NCI-H69 (cell line): ENCODE data around the gene BAHCC1.

Experiments
- DNase-seq: peaks from one replicate; lab custom pipeline; 2025; lab: John Stamatoyannopoulos, UW

Gene BAHCC1

DNA sequence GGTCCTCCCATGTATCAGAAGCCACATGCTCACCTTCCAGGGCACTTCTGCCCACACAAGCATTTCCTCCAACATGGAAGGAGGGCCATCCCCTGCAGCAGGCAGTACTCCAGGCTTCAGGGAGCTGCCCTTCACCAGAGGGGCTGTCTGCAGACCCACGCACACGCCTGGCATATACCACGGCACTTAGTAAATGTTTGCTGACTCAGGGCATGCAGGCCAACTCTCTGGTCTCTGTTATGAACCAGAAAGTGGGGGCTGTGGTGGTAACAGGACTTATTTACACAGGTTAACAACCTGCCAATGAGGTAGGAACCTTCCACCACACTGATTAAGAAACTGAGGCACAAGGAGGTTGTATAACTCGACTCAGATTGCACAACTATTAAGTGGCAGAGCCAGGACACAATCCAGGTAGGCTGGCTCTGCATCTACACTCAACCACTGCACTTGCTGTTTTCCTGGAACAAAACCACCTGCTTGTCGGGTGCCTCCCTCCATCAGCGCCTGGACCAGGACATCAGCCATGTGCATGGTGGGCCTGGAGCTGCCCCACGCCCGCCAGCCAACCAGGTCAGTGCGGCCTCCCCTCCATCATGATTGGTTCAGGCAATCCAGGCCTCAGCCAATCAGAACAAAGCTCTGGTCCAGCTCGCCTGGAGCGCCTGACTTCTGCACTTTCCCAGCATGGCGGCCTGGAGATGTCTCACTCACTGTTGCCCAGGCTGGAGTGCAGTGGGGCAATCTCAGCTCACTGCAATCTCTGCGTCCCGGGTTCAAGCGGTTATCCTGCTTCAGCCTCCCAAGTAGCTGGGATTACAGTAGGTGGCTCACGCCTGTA, 98.2 kb downstream of the BAHCC1 start:
- peak; percentile 54 for DNase-seq

DNA sequence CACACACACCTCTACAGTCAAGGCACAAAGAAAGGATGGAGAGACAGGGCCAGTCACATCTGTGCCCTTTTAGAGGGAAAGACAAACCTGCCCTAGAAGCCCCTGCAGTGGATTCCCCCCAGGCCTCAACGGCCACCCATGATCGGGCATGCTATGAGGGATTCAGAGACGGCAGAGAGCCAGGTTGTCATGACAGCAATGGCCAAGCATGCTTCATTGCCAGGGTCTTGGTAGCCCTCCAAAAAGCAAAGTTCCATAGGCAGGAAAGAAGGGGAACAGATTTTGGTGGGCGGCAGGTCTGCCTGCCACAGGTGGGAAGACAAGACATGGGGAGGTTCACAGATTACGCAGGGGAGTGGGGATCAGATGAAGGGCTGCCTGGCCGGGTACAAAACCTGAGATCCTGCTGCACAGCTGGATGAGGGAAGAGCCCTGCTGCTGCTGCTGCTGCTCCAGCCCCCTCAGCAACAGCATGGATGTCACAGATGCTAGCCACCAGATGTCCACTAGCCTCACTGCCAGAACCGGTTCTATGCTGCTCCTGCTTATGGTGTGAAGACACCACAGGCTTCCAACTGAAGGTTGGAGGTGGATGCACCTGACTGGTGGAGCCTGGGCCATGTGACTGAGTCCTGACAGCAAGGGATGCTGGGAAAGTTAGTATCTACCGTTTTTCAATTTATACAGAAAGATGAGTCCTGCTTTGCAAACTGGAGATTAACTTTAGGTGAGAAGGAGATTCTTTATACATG, 99.5 kb downstream of the BAHCC1 start:
- DNase-seq: peak; percentile 83

DNA sequence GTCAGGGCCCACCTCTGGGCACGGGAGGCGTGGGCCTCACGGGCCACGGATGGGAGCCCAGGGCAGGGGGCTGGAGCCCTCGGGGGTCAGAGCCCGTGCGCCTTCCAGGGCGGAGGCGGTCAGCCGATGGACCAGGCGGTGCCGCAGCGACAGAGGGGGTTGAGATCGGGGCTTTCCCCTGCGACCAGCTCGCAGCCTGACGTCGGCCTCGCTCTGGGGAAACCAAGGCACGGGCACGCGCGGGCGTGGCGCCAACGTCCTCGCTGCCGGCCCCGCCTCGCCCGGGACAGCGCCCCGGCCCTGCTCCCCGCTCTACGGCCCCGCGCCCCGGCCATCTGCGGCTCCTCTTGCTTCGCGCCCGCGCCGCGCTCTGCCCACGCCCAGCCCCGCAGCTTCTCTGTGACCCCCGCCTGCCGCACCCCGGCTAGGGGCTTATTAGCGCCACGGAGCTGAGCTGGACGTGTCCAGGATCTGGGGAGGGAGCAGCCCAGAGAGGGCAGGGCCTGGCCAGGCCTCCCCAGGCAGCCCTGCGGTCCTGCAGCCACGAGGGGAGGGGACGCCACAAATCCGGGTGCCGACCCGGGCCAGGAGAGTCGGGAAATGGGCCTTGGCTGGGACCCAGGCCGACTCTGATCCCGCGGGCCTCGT, 103.8 kb downstream of the BAHCC1 start:
- DNase-seq: no peak

DNA sequence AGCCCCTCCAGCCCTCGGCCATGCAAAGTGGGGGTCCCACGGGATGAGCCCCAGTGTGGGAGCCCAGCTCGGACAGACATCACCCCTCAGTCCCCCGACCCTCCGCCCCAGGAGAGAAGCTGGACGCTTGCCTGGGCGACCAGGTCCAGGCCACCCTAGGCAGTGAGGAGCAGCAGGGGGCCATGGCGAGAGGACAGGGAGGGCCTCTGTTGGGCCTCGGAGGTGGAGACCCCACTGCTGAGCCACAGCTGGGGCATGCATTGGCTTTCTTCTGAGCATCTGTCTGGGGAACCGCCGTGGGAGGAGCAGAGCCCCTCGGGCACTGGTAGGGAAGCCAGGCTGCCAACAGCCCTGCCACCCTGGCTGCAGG, 104.3 kb downstream of the BAHCC1 start:
- DNase-seq: no peak

DNA sequence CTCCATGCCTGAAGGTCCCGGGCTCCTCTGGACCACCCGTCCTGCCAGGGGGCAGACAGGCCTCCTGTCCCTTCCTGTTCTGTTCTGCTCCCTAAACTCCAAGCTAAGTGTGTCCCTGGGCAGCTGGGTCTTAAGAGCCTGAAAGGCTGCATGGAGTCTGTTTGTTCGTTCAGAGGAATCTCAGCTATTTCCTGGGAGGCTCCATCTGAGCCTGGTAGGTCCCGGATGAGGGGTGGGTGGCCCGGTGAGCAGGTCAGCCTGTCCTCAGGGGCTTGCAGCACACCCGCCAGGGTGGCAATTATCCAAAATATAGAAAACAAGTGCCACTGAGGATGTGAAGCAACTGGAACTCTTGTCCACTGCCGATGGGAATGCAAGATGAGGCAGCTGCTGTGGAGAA, 104.8 kb downstream of the BAHCC1 start:
- no peak for DNase-seq

DNA sequence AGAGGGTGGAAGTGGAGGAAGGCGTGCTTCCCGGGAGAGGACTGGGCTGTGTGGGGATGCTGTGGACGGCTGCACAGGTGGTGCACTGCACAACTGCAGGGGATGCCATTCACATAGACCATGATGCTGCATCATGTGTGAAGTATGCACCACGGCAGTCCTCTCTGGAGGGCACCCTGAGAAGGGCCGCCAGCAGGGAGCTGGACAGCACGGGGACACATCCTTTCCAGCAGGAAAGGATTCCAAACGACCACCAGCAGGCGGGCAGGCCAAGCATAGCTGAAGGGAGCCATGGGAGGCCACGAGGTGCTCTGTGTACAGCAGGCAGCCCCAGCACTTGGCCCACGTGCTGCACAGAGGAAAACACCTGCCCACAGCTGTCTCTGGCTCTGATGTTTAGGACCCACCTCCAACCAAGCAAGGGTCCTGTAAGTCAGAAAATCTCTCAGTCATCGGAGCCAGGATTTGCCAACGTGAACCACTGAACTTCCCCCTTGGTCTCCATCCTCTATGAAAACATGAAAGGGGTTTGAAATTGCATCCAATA, 107.3 kb downstream of the BAHCC1 start:
- no peak for DNase-seq

DNA sequence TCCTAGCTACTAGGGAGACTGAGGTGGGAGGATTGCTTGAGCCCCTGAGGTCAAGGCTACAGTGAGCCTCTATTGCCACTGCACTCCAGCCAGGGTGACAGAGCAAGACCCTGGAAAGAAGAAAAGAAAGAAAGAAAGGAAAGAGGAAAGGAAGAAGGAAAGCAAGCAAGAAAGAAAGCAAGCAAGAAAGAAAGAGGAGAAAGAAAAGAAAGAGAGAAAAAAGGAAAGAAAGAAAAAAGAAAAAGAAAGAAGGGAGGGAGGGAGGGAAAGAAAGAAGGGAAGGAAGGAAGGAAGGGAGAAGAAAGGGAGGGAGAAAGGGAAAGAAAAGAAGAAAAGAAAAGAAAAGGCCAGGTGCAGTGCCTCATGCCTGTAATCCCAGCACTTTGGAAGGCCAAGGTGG, 108.4 kb downstream of the BAHCC1 start:
- no peak for DNase-seq

DNA sequence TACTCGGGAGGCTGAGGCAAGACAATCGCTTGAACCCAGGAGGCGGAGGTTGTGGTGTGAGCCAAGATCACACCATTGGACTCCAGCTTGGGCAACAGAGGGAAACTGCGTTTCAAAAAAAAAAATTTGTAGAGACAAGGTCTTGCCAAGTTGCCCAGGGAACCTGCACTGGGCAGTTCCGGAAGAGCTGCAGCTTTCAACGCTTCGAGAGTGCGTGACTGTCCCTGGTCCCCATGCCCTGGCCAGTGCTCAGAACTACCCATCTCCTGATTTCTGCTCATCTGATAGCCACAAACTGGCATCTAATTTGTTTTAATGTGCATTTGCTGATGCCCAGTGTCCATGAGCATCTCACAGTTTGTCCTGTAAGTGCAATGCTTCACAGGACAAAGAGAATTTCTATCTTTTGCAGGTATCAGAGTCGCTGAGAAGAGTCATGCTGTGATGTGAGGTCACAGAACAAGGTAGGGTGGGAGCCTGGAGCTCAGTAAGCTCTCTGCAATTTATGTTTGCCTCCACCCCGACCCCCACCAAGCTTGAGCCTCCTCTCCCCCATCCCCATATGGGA, 113.5 kb downstream of the BAHCC1 start:
- peak; percentile 55 for DNase-seq

DNA sequence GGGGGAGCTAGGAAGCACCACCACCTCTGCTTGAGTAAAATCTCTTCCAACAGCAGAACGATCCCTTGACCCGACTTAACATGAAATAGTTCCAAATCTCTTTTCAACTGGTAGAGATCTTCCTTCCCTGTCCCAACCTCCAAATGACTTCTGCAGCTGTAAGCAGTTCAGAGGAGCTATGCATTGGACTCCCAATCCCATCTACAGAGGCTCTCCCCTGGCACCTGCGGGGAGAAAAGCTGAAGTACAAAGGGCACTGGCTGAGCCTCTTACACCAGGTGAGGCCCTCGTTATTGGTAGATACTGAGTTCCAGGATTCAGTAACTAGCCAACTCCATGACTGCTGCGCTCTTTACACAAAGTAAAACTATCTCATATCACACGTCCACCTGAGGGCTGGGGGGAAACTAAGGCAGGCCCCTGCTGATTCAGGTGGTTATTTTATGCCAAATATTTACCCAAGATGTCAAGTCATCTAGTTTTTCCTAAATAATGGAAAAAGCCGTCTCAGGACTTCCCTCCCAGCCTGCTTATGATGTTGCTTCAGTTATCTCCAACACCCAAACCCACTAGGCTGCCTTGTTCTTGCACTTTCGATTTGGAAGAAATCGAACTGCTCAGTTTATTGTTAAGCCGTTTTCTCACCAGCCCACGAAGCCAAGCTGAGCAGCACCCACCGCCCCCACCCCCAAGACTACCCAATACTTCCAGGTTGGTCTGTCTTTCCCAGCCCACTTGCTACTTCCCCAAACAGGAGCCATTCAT, 114.1 kb downstream of the BAHCC1 start:
- DNase-seq: peak; percentile 57

DNA sequence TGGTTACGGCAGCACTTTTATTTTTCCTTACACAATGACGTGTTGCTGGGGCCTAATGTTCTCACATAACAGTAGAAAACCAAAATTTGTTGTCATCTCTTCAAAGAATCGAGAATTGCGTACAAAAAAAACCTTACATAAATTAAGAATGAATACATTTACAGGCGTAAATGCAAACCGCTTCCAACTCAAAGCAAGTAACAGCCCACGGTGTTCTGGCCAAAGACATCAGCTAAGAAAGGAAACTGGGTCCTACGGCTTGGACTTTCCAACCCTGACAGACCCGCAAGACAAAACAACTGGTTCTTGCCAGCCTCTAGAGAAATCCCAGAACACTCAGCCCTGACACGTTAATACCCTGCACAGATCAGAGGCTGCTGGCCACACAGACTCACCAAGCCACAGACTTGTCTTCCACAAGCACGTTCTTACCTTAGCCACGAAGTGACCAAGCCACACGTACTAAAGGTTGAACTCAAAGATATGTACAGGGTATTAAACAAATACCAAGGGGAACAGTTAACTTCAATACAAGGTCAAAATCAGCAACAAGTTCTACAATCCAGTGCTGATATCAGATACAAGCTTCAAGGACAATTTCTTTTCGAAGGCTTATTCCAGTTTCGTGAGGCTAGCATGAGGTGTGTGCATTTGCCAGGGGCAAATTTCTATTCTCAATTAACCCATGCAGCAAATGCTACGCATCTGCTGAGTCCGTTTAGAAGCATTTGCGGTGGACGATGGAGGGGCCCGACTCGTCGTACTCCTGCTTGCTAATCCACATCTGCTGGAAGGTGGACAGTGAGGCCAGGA, 114.9 kb downstream of the BAHCC1 start:
- no peak for DNase-seq

DNA sequence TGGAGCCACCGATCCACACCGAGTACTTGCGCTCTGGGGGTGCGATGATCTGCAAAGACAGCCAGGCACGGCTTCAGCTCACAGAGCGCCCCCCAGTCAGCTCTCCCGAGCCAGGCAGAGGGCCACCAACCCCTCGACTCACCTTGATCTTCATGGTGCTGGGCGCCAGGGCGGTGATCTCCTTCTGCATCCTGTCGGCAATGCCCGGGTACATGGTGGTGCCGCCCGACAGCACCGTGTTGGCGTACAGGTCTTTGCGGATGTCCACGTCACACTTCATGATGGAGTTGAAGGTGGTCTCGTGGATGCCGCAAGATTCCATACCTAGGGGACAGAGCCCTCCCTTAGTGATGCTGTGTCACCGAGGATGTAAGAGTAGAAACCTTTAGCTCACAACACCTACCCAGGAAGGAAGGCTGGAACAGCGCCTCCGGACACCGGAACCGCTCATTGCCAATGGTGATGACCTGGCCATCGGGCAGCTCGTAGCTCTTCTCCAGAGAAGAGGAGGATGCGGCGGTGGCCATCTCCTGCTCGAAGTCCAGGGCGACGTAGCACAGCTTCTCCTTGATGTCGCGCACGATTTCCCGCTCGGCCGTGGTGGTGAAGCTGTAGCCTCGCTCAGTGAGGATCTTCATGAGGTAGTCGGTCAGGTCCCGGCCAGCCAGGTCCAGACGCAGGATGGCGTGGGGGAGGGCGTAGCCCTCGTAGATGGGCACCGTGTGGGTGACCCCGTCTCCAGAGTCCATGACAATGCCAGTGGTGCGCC, 115.7 kb downstream of the BAHCC1 start:
- DNase-seq: no peak

DNA sequence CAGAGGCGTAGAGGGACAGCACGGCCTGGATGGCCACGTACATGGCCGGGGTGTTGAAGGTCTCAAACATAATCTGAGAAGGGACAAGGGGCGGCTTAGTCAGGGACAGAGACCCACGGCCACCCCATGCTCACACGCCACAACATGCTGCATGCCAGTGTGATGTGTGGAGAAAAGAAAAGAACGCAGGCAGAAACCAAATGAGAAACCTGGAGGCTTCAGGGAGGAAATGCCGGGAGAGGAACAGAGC, 116.2 kb downstream of the BAHCC1 start:
- DNase-seq: peak; percentile 60

DNA sequence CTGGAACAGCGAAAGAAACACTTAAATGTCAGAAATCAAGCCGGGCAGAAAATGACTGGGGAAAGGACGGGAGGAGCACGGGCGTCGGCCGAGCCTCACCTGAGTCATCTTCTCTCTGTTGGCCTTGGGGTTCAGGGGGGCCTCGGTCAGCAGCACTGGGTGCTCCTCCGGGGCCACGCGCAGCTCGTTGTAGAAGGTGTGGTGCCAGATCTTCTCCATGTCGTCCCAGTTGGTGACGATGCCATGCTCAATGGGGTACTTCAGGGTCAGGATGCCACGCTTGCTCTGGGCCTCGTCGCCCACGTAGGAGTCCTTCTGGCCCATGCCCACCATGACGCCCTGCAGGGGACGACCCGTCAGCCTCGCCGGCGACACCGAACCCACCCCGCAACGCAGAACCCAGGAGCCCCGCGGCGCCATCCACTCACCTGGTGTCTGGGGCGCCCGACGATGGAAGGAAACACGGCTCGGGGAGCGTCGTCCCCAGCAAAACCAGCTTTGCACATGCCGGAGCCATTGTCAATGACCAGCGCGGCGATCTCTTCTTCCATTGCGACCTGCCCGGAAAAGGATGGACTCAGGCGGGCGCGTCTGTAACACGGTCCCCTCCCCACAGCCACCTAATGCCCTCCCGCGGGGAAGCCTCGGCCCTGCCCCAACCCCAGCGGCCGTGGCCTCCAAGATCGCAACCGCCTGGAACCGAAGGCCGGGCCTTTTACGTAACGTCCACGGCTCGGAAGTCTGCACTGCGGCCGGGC, 116.7 kb downstream of the BAHCC1 start:
- peak; percentile 88 for DNase-seq

DNA sequence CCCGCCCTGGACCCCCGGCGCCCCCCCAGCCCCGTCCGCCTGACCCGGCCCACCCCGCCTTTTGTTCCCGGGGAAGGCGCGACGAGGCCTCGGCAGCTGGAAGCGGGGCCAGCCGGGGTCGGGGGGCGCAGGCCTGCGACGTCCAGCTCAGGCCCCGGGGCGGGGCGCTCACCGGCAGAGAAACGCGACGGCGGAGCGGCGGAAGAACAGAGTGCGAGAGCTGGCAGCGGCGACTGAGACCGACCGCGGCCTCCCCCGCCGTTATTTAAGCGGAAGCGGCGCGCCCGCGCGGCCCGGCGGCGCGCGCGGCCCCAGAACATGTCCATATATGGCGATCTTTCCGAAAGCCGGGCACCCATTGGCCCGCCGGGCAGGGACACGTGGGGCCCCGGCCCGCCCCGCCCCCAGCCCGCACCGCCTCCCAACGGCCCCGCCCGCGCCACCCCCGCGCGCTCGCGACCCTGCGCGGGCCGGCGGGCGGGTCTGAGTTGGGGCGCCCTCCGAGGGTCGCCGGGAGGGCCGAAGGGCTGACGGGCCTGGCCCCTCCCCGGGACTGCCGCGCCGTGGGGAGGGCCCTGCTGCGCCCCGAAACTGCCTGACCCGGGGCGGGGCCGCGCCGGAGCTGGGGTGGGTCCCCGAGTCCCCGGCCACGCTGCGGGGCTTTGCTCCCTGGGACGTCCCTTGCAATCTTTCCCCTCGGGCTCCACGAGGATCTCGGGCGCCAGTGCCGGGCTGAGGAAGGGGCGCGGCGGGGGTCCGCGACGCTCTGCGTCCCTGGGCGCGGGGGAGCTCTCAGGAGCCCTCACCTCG, 117.5 kb downstream of the BAHCC1 start, which contains the start of gene ACTG1:
Gene ACTG1, minus strand, starts transcription at position 238 of the 810 bp plus-strand sequence. CDS start 445 bp downstream, outside the sequence.
- DNase-seq: peak; percentile 98

DNA sequence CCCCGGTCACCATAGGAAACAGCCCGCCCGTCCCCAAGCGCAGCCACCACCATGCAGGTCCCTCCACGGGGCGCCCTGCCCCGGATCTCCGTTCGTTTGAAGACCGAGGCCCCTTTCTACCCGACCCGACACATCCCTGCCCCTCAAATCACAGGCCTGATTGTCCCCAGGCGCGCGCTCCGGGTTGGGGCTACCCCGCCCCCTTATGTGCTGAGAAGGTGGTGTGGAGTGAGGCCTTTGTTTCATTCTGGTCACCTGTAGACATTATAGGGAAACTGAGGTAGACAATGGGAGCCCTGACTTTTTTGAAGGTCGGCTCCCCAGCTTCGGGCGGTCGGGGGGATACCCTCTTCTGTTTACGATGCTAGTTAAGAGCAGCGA, 118.1 kb downstream of the BAHCC1 start:
- peak; percentile 90 for DNase-seq

DNA sequence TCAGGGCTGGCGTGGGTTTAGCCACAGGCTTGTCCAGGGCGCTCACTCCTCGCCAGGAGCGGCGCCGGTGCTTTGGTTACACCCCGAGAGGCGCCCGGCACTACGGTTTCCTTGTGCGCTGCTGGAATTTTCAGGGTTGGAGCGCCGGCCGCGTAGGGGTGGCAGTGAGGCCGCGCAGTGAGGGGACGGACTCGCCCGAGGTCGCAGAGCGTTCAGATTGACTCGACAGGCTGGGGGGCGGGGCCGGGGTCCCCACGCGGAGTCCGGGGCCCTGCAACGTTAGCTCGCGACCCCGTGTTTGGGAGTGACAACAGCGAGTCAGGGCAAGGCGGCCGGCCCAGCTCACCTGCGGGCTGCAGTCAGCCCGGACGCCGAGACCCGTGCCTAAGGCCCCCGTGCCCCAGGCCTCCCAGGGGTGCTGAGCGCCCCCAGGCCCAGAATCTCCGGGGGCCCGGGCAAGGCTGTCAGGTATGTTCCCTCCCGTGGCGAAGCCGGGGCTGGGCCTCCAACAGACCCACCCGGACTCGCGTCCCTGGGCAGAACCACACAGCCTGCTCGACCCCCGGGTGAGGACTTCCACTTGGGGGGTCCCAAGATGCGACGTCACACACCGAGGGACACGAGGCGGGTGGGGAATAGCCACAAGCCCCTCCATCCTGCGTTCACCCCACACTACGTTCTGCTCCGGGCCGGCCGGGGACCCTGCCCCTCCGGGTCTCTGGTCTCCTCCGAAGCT, 118.7 kb downstream of the BAHCC1 start:
- DNase-seq: peak; percentile 89

DNA sequence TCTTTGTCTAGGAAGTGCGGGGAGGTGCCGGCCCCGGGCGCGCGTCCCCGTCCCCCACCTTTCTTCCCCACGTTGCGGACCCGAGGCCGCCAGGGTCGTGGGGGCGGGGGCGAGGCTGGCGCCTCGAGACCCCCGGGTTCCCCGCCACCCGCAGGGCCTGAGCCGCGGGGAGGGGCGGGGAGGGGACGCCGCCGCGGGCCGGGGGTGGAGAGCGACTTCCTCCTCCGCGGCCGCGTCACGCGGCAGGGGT, 119.2 kb downstream of the BAHCC1 start:
- DNase-seq: no peak
